Endothelial cell of umbilical vein (primary cell): ENCODE results near the gene SCN1B. TPM values are rescaled to one million over a fixed set of nuclear protein-coding genes. Genes with fewer than 3 reads are reported as not detected.

ENCODE experiments used
- BruUV-seq: library from RNA; stranded (reverse); fragments of 400-500 nt; replicated peaks from 2 replicates; lab custom pipeline; 2021; lab: Mats Ljungman, UMichigan
- CTCF ChIA-PET: fragments of 300-600, 350-600 bp; sonication (Branson Sonifier 250); formaldehyde crosslinking; loops from one replicate; lab custom pipeline; 2021; ENCODE audit warnings: antibody characterized with exemption, inconsistent platforms; lab: Charles Lee
- POLR2A ChIA-PET: fragments of 300-600, 350-600 bp; sonication (Branson Sonifier 250); formaldehyde crosslinking; loops from one replicate; lab custom pipeline; 2021; ENCODE audit warnings: antibody characterized with exemption, inconsistent platforms; lab: Charles Lee
- DNase-seq: peaks from one replicate; pipeline ENCODE4 v3.0.0-alpha.2; 2011; ENCODE audit warnings: low read depth, low spot score
- FAIRE-seq: peaks from 2 replicates; lab custom pipeline; 2011; peaks lifted over from hg19 to GRCh38; lab: Jason Lieb, UNC
- H2AFZ ChIP-seq: 2 replicates; pipeline ENCODE4 v1.6.0; 2012; ENCODE audit warnings: low read depth, low read length, control low read depth, inconsistent platforms
- H3K27ac ChIP-seq: 2 replicates; pipeline ENCODE4 v1.5.1; 2011; ENCODE audit warnings: low read depth, mild to moderate bottlenecking, control low read depth, low read length, moderate library complexity; ENCODE audit not compliant: insufficient read depth
- H3K27me3 ChIP-seq, 2 experiments: 2 replicates each; pipeline versions ENCODE4 v1.6.0 to v1.6.1; 2011; ENCODE audit warnings: low read length in 2 of 2, mixed read lengths in 1 of 2; ENCODE audit not compliant: control insufficient read depth in 2 of 2, insufficient read depth in 2 of 2
- H3K36me3 ChIP-seq, 2 experiments: 2 replicates in 1 of 2; 3 replicates in 1 of 2; pipeline ENCODE4 v1.5.1; 2011; ENCODE audit warnings: low read length in 2 of 2, mild to moderate bottlenecking in 1 of 2, moderate library complexity in 1 of 2; ENCODE audit not compliant: control insufficient read depth in 2 of 2, insufficient read depth in 2 of 2; ENCODE audit errors: extremely low read depth in 1 of 2
- H3K4me1 ChIP-seq: 3 replicates; pipeline ENCODE4 v1.5.1; 2011; ENCODE audit warnings: mild to moderate bottlenecking, low read length; ENCODE audit not compliant: control insufficient read depth, insufficient read depth; ENCODE audit errors: extremely low read depth
- H3K4me2 ChIP-seq: 2 replicates; pipeline ENCODE4 v1.6.1; 2011; ENCODE audit warnings: low read length, control low read depth, mixed read lengths; ENCODE audit not compliant: insufficient read depth
- H3K4me3 ChIP-seq, 3 experiments: fragments of 200-600 bp in 1 of 3; sonication (generic), shearing (Covaris generic) in 1 of 3; replicated peaks in 1 of 3; 2 replicates each; pipeline ENCODE4 v1.5.1; 2011 to 2016; ENCODE audit warnings: control low read depth in 3 of 3, low read length in 3 of 3, mild to moderate bottlenecking in 2 of 3, inconsistent platforms in 1 of 3, low read depth in 1 of 3, moderate library complexity in 1 of 3; ENCODE audit not compliant: insufficient read depth in 1 of 3
- H3K79me2 ChIP-seq: 2 replicates; pipeline ENCODE4 v1.6.0; 2012; ENCODE audit warnings: low read length, inconsistent platforms; ENCODE audit not compliant: control insufficient read depth, insufficient read depth
- H3K9ac ChIP-seq: replicated peaks from 2 replicates; pipeline ENCODE3; 2011; ENCODE audit warnings: low read length, control low read depth; ENCODE audit not compliant: insufficient read depth; ENCODE audit errors: extremely low read depth
- H3K9me1 ChIP-seq: replicated peaks from 3 replicates; pipeline ENCODE4 v1.6.0; 2011; ENCODE audit warnings: mild to moderate bottlenecking, low read length; ENCODE audit not compliant: control insufficient read depth, insufficient read depth; ENCODE audit errors: extremely low read depth
- H3K9me3 ChIP-seq: replicated peaks from 2 replicates; pipeline ENCODE4 v1.5.1; 2012; ENCODE audit warnings: low read length, inconsistent platforms; ENCODE audit not compliant: control insufficient read depth, insufficient read depth
- H4K20me1 ChIP-seq: replicated peaks from 2 replicates; pipeline ENCODE3; 2011; ENCODE audit warnings: mild to moderate bottlenecking, low read length; ENCODE audit not compliant: control insufficient read depth, insufficient read depth; ENCODE audit errors: extremely low read depth
- EZH2 ChIP-seq: IDR thresholded peaks from 2 replicates; pipeline ENCODE4 v1.6.1; 2012; ENCODE audit warnings: borderline replicate concordance, low read depth, mild to moderate bottlenecking, moderate library complexity, low read length, inconsistent platforms; ENCODE audit not compliant: severe bottlenecking
- FOS ChIP-seq: IDR thresholded peaks from 2 replicates; pipeline ENCODE4 v1.6.1; 2011; ENCODE audit warnings: mild to moderate bottlenecking, low read length, moderate library complexity, borderline replicate concordance; ENCODE audit not compliant: insufficient read depth
- GATA2 ChIP-seq: IDR thresholded peaks from 2 replicates; pipeline ENCODE4 v1.7.0; 2011; ENCODE audit warnings: low read depth, mild to moderate bottlenecking, moderate library complexity, mixed read lengths, low read length; ENCODE audit not compliant: insufficient read length, insufficient read depth
- JUN ChIP-seq: IDR thresholded peaks from 2 replicates; pipeline ENCODE4 v1.6.1; 2011; ENCODE audit warnings: borderline replicate concordance, low read depth; ENCODE audit not compliant: insufficient read length, insufficient read depth
- MYC ChIP-seq: IDR thresholded peaks from one replicate; pipeline ENCODE4 v1.6.1; 2011; ENCODE audit warnings: mild to moderate bottlenecking, low read depth, low read length
- POLR2A ChIP-seq: IDR thresholded peaks from 2 replicates; pipeline ENCODE4 v1.6.1; 2012; ENCODE audit warnings: low read depth, mild to moderate bottlenecking, control low read depth, low read length
- POLR2AphosphoS5 ChIP-seq: IDR thresholded peaks from 2 replicates; pipeline ENCODE4 v1.6.1; 2012; ENCODE audit warnings: low read depth, mild to moderate bottlenecking, control low read depth, low read length, moderate library complexity; ENCODE audit not compliant: insufficient read depth
- dilution Hi-C: fragments of 300-500 bp; cut with MboI; formaldehyde crosslinking; loops from one replicate; pipeline ENCODE4 v1.15.0; 2019; ENCODE audit warnings: low sequenced_read_pairs; ENCODE audit not compliant: extremely low pct_ligation_motif_present
- intact Hi-C: fragments of 100-400 bp; cut with micrococcal nuclease; formaldehyde crosslinking; loops from one replicate; pipeline ENCODE4 v1.10.0; 2022
- polyA plus RNA-seq, 4 experiments: library from polyadenylated mRNA; depleted of rRNA in 3 of 4; stranded (reverse) in 3 of 4; unstranded in 1 of 4; fragments of >200 nt; gene quantifications; 2 replicates each; pipeline versions ENCODE4 v1.2.1 to v1.2.3, GENCODE V29; 2011 to 2012; ENCODE audit warnings: missing spikeins in 1 of 4
- total RNA-seq: library from RNA; stranded (reverse); gene quantifications from 2 replicates; pipeline ENCODE4 v1.2.3, GENCODE V29; 2021
- TF ChIP-seq, protein P1 (sequence below): IDR thresholded peaks from 2 replicates; pipeline ENCODE4 v1.6.1; 2011; ENCODE audit not compliant: insufficient read depth, insufficient read length
- TF ChIP-seq, protein P2 (sequence below), 2 donors: IDR thresholded peaks; 1 replicate in 1 of 2; 2 replicates in 1 of 2; pipeline ENCODE4 v1.5.1; 2011; ENCODE audit warnings: low read length in 2 of 2, mild to moderate bottlenecking in 2 of 2, moderate library complexity in 2 of 2, control low read depth in 1 of 2, inconsistent platforms in 1 of 2, low read depth in 1 of 2; ENCODE audit not compliant: insufficient read depth in 1 of 2; ENCODE audit errors: extremely low read depth in 1 of 2

Gene SCN1B
- total and polyA plus RNA-seq, 2 donors (not counting 3 experiments of a cell fraction or from before 2014, with no cell fraction given): 11.2 to 14.2 TPM

DNA sequence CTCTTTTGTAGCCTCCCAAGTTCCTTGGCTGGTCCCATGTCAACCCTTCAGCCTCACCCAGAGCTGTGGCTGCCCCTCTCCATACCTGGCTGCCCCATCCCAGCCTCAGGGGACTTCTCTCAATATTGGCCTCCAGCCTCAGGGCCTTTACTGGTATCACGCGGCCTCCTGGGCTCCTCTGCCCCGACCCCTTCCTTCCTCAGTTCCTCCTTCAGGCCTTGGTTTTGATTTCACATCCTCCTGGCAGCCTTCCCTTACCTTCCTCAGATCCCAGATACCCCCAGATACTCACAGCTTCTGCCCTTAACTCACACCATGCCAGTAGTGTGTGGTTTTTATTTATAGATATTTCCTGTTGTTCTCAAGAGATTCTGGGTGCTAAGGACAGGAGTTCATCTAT is 12.8 kb upstream of the SCN1B start:
- TSS peak; percentile 5 for BruUV-seq
- ChIA-PET POLR2A (interaction anchor here (0.7 kb wide), 1 partner anchor 1253 kb away, joined by 3 read pairs; no protein-coding TSS in a partner anchor), CTCF (interaction anchor here (0.7 to 2.1 kb wide), 2 partner anchors 9 to 45 kb away, joined by 4 to 8 read pairs; no protein-coding TSS in a partner anchor)
- Histone ChIP-seq H3K4me2 (no peak overlapping the region), H3K79me2 (no peaks in the 10 kb centered on the region), H3K4me3 (no peak overlapping the region), H3K9me3 (no peaks in the 10 kb centered on the region), H3K27me3 (no peaks in the 10 kb centered on the region), H3K9ac (no peak overlapping the region), H3K4me1 (no peaks in the 10 kb centered on the region), H4K20me1 (no peaks in the 10 kb centered on the region), H3K27ac (no peak overlapping the region), H3K9me1 (no peaks in the 10 kb centered on the region), H3K36me3 (peaks cover 13 to 61% of the 10 kb centered on the region in 2 experiments), H2AFZ (no peak overlapping the region)
- FAIRE-seq (no peak), DNase-seq (no peak)
- TF ChIP-seq POLR2AphosphoS5 (no peak), FOS (no peak), EZH2 (no peak), MYC (no peak), GATA2 (no peak), POLR2A (no peak), JUN (no peak)
- TF ChIP-seq, protein P1, sequence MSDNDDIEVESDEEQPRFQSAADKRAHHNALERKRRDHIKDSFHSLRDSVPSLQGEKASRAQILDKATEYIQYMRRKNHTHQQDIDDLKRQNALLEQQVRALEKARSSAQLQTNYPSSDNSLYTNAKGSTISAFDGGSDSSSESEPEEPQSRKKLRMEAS: no peak
- TF ChIP-seq, protein P2, sequence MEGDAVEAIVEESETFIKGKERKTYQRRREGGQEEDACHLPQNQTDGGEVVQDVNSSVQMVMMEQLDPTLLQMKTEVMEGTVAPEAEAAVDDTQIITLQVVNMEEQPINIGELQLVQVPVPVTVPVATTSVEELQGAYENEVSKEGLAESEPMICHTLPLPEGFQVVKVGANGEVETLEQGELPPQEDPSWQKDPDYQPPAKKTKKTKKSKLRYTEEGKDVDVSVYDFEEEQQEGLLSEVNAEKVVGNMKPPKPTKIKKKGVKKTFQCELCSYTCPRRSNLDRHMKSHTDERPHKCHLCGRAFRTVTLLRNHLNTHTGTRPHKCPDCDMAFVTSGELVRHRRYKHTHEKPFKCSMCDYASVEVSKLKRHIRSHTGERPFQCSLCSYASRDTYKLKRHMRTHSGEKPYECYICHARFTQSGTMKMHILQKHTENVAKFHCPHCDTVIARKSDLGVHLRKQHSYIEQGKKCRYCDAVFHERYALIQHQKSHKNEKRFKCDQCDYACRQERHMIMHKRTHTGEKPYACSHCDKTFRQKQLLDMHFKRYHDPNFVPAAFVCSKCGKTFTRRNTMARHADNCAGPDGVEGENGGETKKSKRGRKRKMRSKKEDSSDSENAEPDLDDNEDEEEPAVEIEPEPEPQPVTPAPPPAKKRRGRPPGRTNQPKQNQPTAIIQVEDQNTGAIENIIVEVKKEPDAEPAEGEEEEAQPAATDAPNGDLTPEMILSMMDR (IDR thresholded peaks at IDR 0.05; ENCODE audit: extremely low read depth in 1 of 2, insufficient read depth in 1 of 2, low read depth in 1 of 2, low read length in 2 of 2): no peak
- dilution Hi-C loops (no loop called here), intact Hi-C loops (no loop called here)
